HG03066 (cell line): ENCODE results near the gene CYBB.

Experiments used
- ATAC-seq: cut with Tn5 transposase; IDR thresholded peaks from one replicate; pipeline ENCODE4 v1.9.1; 2021; ENCODE audit warnings: low read depth; ENCODE audit not compliant: unreplicated experiment

The CYBB gene

DNA sequence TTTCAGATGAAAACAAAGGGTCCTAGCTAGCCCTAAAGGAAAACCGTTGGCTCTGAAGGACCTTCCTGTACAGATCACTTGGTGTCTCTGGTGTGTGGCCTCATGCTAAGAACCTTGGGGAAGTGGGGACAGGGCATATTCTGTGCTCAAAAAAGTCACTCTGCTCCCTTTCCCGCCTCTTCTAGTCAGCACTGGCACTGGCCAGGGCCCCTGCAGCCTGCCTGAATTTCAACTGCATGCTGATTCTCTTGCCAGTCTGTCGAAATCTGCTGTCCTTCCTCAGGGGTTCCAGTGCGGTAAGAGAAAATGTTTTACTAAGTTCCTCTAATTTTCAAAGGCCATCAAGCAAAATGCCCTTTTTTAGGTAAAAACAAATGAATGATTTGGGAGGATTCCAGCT is 3.4 kb downstream of the CYBB start:
- ATAC-seq = no peak

GRCh38 chrX:37785569-37785968 is 5.7 kb downstream of the CYBB start:
- ATAC-seq = no peak

- ATAC-seq = peak; percentile 79
Observed at GRCh38 chrX:37786624-37787422, 7.0 kb downstream of the CYBB start.

- ATAC-seq = peak; percentile 67
Observed at GRCh38 chrX:37787423-37787869, 7.6 kb downstream of the CYBB start.

- no peak for ATAC-seq
Observed at GRCh38 chrX:37796310-37796709, 16.5 kb downstream of the CYBB start.

DNA sequence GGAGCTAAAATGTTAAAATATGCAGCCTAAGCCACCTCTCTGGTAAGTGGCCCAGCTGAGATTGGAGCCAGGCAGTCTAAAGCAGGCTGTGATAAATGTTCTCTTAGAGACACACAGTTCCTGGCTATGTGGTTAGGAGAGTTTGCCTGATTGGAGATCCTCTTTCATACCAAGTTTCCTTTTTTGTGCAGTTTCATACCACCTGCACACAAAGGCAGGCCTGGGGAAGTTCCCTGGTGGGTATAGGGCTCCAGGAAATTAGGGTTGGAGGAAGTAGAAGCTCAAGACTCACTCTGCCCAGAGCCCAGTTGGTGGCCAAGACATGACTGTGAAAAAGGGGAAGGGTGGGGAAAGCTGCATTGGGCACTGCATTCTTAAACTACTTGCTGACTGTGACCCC is 16.9 kb downstream of the CYBB start:
- ATAC-seq = peak; percentile 70

DNA sequence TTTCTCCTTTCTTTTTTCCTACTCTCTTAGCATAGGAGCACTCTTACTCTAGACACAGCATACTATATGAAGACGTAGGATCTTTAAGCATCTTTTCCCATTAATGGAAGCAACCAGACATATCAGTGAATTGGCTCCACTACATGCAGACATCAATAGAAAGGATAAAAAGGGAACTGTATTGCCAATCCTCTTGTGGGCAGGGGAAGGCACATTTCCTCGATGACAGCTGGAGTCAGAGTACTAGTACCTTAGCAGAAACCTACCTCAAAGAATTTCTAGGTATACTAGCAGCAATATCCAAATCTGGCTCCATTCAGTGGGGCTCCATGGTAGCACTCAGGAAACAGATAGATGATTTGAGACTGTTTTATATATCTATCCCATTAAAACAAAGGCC is 20.1 kb downstream of the CYBB start:
- ATAC-seq = no peak

DNA sequence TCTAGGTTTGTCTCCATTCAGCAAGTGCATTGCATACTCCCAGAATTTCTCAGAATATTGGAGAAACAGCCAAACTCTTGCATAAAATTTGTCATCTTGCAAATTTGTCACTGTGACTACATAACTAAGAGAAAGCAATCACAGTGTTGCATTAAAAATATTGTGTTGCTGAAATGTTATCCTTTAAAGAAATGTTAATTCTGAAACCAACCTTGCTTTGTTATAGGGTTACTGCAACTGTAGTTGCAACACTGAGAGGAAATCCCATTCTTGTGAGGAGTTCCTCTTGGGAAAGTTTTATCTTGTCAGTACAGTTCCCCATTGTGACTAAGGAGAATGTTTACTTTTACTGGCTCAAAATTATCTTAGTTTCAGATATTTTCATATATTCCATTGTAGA is 20.9 kb downstream of the CYBB start:
- no peak for ATAC-seq

DNA sequence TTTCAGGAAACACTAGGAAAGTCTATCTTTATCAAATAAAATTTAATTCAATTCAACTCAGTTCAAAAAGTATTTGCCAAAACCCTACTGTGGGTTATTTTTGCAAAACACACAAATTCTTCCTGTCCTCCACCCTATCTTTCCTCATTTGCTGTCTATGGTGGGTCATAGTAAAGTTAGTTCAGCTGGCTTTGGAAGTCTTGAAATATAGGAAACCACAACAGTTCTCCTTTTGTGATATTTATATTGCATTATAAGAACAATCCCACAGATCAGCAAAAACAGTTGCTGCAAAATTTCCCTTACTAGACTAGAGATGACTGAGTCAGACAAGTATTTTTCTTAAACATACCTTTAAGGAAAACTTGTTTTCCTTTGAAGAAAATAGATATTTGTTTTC is 22.2 kb downstream of the CYBB start:
- ATAC-seq = no peak

DNA sequence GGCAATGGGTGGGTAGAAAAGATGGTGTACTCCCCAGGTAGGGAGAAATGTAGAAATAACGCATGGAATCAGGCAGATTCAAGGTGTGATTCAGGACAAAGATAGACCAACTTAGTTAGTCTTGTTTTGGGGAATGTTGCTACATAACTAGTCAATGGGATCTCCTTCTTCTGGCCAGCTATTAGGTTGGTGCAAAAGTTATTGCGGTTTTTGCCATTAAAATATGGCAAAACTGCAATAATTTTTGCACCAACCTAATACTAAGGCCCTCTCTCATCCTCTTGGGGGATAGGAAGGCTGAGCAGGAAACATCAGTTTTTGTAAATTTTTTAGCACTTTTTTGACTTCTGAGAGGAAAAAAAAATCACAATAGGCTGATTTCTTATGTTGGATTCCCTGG is 23.2 kb downstream of the CYBB start:
- no peak for ATAC-seq

GRCh38 chrX:37809970-37810369 is 30.1 kb downstream of the CYBB start:
- no peak for ATAC-seq

DNA sequence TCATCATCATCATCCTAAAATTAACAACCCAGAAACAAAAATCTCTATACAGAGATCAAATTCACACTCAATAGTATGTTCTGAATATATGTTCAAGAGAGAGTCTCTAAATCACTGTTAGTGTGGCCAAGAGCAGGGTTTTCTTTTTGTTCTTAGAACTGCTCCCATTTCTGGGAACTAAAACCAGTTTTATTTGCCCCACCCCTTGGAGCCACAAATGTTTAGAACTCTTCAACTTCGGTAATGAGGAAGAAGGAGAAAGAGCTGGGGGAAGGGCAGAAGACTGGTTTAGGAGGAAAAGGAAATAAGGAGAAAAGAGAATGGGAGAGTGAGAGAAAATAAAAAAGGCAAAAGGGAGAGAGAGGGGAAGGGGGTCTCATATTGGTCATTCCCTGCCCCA is 32.3 kb downstream of the CYBB start:
- ATAC-seq = no peak

DNA sequence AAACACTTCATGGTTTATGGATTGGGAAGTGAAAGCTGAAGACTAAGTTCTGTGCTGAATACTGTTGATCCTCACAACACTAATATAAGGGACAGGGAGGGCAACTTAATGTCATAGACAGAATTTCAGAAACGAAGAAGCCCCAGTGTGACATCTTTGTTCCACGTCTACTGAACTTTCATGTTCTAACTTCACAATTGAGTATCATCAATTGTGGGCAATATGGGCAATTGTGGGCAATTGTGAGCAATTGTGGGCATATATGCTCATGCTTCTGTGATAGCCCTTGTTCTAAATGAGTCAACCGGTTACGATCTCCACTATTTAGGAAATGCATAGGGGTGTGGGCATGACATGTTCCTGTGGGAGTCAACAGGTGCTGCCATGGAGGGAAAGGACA is 33.7 kb downstream of the CYBB start:
- no peak for ATAC-seq

DNA sequence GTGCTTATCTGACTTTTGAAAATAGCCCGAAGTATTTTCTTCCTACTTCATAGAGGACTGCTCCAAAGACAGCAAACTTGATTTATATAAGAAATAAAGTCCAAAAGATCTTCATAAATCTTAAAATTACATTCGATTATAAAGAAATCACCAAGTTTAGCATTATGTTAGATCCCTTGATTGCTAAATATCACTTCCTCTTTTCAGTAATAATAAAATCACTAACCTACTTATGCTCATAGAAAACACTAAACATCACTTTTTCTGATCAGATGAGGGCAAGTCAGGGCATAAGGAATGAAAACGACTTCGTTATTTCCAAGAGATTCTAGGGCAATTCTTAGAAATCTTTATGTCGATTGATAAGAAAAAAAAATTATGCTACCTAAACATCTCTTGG is 35.5 kb downstream of the CYBB start:
- ATAC-seq = no peak

DNA sequence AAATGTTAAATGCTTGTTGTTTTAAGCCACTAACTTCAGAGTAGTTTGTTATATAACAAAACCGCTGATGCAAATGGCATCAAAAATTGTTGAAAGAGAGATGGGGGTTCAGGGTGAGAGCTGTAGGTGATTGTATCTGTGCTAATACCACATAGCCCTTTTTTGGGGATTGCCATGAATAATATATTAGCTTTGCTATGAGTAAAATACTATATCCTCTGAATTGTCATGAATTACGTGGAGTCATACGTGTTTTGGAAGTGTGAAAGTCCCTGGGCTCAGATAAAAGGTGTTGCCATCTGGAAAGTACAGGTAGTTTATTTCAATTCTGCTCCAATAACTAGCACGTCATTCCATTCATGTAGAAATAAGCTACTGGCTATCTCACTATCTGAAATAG is 36.9 kb downstream of the CYBB start:
- no peak for ATAC-seq

- no peak for ATAC-seq
Observed at GRCh38 chrX:37817176-37817575, 37.3 kb downstream of the CYBB start.

DNA sequence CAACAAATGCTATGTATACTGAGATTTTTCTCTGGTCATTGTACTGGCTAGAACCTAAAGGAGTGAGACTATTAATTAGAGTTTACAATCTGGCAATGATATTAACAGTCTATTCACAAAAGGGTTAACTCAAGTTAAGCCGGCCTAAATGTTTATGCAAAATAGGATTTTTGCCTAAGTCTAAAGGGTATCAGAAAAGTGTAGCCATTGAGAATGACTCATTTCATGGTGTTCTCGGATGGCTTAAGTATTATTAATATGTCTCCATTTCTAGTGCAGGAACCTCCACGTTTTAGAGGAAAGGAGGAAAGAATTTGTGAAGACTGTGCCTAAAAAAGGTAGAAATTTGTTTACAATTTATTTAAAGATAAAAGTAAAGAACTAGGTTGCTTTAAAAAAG is 37.7 kb downstream of the CYBB start:
- peak; percentile 45 for ATAC-seq

- peak; percentile 57 for ATAC-seq
Observed at GRCh38 chrX:37818031-37818430, 38.2 kb downstream of the CYBB start.

DNA sequence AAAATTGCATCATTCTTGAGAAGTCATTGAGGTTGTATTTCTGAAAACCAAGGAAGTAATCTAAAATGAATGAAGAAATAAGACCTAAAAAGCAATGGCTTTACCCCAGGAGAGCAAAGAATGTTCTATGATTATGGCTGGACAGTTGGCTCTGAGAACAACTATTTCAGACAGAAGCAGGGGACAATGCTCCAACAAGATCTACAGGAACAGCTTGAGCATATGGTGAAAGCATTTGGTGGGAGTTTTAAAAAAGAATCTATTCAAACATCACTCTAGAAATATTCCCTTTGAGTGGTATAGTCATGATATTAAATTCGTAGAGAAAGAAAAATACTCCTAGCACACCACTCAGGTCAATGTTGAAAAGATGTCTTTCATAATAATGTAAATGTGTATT is 40.8 kb downstream of the CYBB start:
- ATAC-seq = no peak

- ATAC-seq = no peak
Observed at GRCh38 chrX:37824491-37825214, 44.8 kb downstream of the CYBB start.

DNA sequence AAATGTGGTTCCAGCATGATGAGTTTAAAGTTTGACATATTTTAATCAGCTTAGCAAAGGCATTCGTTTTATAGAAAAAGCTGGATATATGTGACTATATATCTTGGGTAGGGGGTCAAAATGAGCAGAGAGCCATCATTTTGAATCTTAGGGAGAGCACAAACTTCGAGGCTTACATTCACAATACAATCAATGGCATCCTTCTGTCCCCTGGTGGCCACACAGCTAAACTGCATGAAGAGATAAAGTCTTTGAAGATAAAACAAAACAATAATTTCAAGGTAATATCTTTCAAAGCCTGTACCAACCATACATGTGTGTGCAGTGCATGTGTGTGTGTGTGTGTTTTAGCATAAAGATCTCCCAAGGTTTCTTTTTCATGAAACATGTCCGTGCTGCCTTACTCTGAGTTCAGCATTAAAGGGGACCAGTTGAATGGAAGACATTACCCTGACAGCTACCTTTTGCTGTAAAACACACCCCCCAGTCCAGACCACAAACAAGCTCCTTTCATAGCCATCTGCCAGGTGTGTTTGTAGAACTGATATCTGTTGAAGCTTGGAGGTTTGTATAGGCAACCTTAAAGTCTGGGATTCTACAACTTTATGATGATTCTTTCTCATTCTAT is 45.5 kb downstream of the CYBB start:
- no peak for ATAC-seq

DNA sequence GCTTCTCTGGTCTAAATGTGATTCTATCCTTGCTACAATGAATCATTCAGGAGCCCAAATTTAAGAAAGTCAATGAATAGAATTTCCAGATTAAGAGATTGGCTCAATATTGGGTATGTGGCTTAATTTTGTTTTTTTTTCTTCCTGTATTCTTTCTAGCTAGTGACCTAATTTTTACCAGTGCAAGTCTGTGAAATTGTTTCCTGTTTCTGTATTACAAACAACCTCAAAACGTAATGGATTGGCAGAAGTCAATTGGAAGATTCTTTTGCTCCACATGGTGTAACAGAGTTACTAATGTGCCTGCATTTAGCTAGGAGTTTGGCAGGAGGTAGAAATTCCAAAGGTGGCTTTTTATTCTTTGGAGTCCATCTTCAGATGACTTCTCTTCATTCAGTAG is 49.9 kb downstream of the CYBB start:
- no peak for ATAC-seq
